ENCODE measurements around the gene MYO1A. TPM values are rescaled to one million over a fixed set of nuclear protein-coding genes. Genes with fewer than 3 reads are reported as not detected.

Gene MYO1A
- total and polyA plus RNA-seq, 7 experiments from 2014 or later, result 0.56 to 2.3 (median 1.8) TPM

DNA sequence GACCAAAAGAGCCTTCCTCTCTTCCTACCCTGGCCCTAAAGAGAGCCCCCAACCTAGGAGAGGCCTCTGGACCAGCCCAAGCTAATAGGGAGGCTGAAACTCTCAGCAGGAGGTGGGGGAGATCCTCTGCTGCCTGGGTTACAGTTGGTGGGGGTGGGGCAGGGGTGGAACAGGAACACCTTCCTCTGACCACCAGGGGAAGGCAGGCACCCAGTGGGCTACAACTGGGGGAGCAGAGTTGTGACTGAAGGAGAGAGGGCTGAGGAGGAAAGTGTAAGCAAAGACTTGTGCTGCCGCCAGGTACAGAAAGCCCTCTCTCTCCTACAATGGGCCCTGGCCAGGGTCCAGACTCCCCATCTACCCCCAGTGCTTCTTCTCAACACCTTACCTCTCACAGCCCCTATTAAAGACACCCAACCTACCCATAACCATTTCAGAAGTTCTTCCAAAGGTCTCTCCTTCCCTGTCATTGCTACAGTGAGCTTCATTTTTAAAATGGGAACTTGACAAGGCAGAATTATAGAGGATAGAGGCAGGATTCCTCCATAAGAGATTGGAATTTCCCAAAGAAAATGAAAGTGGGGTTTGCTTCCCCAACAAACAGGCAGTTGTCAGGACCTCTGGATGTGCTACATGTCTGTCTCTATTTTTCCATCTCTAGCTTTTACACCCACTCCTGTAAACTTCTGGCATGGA is 1.4 kb downstream of the MYO1A start:
- intact Hi-C loops (cut with micrococcal nuclease), result no loop called here

GRCh38 chr12:57047981-57048380 is 1.9 kb downstream of the MYO1A start:
- Mint-ChIP-seq H3K36me3 (peaks cover 0 to 3% (median 0%) of the 10 kb centered on the region in 5 donors), H3K4me3 (peak overlapping the region in 7 of 10 donors; percentile 45 to 79 (median 59)), H3K4me1 (peaks cover 25 to 39% (median 34%) of the 10 kb centered on the region in 7 donors), H3K9me3 (peaks cover 0 to 2% (median 0%) of the 10 kb centered on the region in 11 donors), H3K27ac (peak overlapping the region in 7 of 9 donors; percentile 75 to 93 (median 79)), H3K27me3 (peaks cover 0 to 6% (median 0%) of the 10 kb centered on the region in 5 donors)
- H3K36me3 ChIP-seq (ENCODE audit: control insufficient read depth in 2 of 3, insufficient read depth in 3 of 3, low read length in 3 of 3), result no peaks in the 10 kb centered on the region
- no peak for ATAC-seq
- peaks cover 19 to 20% of the 10 kb centered on the region in 2 donors for H3K4me1 ChIP-seq (ENCODE audit: control insufficient read depth in 2 of 2, insufficient read depth in 2 of 2, low read length in 2 of 2)
- DNase-seq, result no peak
- H3K27me3 ChIP-seq (ENCODE audit: control insufficient read depth in 2 of 2, insufficient read depth in 2 of 2, low read length in 2 of 2), result no peaks in the 10 kb centered on the region
- H3K9me3 ChIP-seq (ENCODE audit: control insufficient read depth in 2 of 3, low read length in 3 of 3), result no peaks in the 10 kb centered on the region
- intact Hi-C loops (cut with micrococcal nuclease), result loop anchor here (2.0 kb wide), 3 partner anchors 13 to 17 kb away; no protein-coding TSS in a partner anchor
- CTCF ChIA-PET, result interaction anchor here (0.8 to 2.6 kb wide), 5 partner anchors 14 to 42 kb away, joined by 3 to 19 read pairs (median 6); partner anchors contain the start of gene ZBTB39
- POLR2A ChIA-PET, result interaction anchor here (0.7 to 2.4 kb wide), 8 partner anchors 9 to 64 kb away, joined by 3 to 10 read pairs (median 6); partner anchors contain the start of gene STAT6
- no peak overlapping the region for H3K4me3 ChIP-seq (ENCODE audit: low read length)
- H3K27ac ChIP-seq (ENCODE audit: low read depth, low read length), result no peak overlapping the region

More for the DNA sequence above, 1.4 kb downstream of the MYO1A start:
- ChIA-PET POLR2A (interaction anchor here (0.6 to 2.4 kb wide), 8 partner anchors 8 to 294 kb away, joined by 3 to 10 read pairs (median 6); partner anchors contain the start of gene STAT6), CTCF (interaction anchor here (0.8 to 2.6 kb wide), 4 partner anchors 13 to 40 kb away, joined by 3 to 19 read pairs (median 8); no protein-coding TSS in a partner anchor)
- peaks cover 0 to 6% (median 0%) of the 10 kb centered on the region in 5 donors for H3K27me3 Mint-ChIP-seq
- peaks cover 0 to 9% (median 0%) of the 10 kb centered on the region in 5 donors for H3K36me3 Mint-ChIP-seq
- DNase-seq (no peak), ATAC-seq (no peak)
- Histone ChIP-seq H3K27ac (ENCODE audit: low read depth, low read length) (no peak overlapping the region), H3K36me3 (ENCODE audit: control insufficient read depth in 2 of 3, insufficient read depth in 3 of 3, low read length in 3 of 3) (no peaks in the 10 kb centered on the region), H3K9me3 (ENCODE audit: control insufficient read depth in 2 of 3, low read length in 3 of 3) (no peaks in the 10 kb centered on the region), H3K27me3 (ENCODE audit: control insufficient read depth in 2 of 2, insufficient read depth in 2 of 2, low read length in 2 of 2) (no peaks in the 10 kb centered on the region), H3K4me1 (ENCODE audit: control insufficient read depth in 2 of 2, insufficient read depth in 2 of 2, low read length in 2 of 2) (peaks cover 19 to 20% of the 10 kb centered on the region in 2 donors), H3K4me3 (ENCODE audit: low read length) (no peak overlapping the region)
- H3K4me1 Mint-ChIP-seq, result peaks cover 25 to 39% (median 34%) of the 10 kb centered on the region in 7 donors
- H3K27ac Mint-ChIP-seq, result peak overlapping the region in 1 of 9 donors; percentile 75
- H3K9me3 Mint-ChIP-seq, result peaks cover 0 to 2% (median 0%) of the 10 kb centered on the region in 11 donors
- peak overlapping the region in 2 of 10 donors; percentile 0 to 15 for H3K4me3 Mint-ChIP-seq

DNA sequence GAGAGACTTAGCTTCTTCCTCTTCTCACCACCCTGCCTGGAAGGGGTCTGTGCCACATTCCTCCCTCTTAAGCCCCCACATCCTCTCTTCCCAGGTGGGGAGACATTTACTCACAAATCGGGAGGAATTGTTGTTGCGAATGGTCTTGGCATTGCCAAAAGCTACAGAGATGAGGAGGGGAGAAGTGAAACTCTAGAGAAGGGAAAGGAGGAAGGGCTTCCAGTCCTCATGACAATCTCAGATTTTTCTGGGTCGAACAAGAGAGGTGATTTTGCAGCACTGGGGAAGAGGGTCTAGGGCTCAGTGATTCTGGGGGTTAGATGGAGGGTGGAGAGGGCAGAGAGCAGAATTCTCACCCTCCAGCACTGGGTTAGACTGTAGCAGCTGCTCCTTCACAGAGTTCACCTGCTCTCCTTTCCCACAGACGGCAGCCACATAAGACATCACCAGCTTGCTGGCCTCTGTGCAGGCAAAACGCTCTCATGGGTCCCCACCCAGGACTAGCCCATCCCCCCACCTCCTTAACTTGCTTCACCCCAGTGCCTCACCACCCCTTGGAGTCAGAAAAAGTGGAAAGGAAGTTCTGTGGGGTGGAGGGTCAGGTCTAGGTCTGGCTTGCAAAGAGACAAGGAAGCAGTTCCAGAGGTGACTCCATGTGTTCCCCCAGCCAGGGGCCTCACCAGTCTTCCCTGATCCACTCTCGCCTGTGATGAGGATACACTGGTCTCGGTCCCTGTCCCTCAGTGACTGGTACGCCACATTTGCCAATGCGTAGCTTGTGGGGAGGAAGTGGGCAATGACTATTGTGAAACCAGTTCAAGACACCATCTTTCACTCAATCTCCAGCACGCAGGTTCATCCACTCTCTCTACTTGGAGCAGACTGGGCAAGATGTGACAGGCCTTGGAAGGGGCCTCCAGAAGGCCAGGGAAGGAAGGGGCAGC is 2.7 kb downstream of the MYO1A start:
- ChIA-PET POLR2A (interaction anchor here (0.7 to 2.4 kb wide), 9 partner anchors 9 to 65 kb away, joined by 3 to 10 read pairs (median 4); partner anchors contain the start of gene STAT6), CTCF (interaction anchor here (0.8 to 2.6 kb wide), 7 partner anchors 14 to 41 kb away, joined by 3 to 19 read pairs (median 6); partner anchors contain the start of gene ZBTB39)
- Histone ChIP-seq H3K27ac (ENCODE audit: low read depth, low read length) (no peak overlapping the region), H3K9me3 (ENCODE audit: control insufficient read depth in 2 of 3, low read length in 3 of 3) (no peaks in the 10 kb centered on the region), H3K4me1 (ENCODE audit: control insufficient read depth in 2 of 2, insufficient read depth in 2 of 2, low read length in 2 of 2) (peaks cover 19 to 20% of the 10 kb centered on the region in 2 donors), H3K4me3 (ENCODE audit: low read length) (peak overlapping the region; percentile 11), H3K36me3 (ENCODE audit: control insufficient read depth in 2 of 3, insufficient read depth in 3 of 3, low read length in 3 of 3) (no peaks in the 10 kb centered on the region), H3K27me3 (ENCODE audit: control insufficient read depth in 2 of 2, insufficient read depth in 2 of 2, low read length in 2 of 2) (no peaks in the 10 kb centered on the region)
- no peaks in the 10 kb centered on the region for H3K36me3 Mint-ChIP-seq
- intact Hi-C loops (cut with micrococcal nuclease), result loop anchor here (2.0 kb wide), 3 partner anchors 14 to 16 kb away; no protein-coding TSS in a partner anchor
- DNase-seq (peak in 5 of 9 donors; percentile 21 to 54 (median 37)), ATAC-seq (peak; percentile 75)
- peak overlapping the region; percentile 45 to 79 (median 59) for H3K4me3 Mint-ChIP-seq
- H3K27ac Mint-ChIP-seq, result peak overlapping the region; percentile 71 to 93 (median 79)
- peaks cover 0 to 6% (median 0%) of the 10 kb centered on the region in 5 donors for H3K27me3 Mint-ChIP-seq
- H3K4me1 Mint-ChIP-seq, result peaks cover 25 to 39% (median 34%) of the 10 kb centered on the region in 7 donors
- peaks cover 0 to 2% (median 0%) of the 10 kb centered on the region in 11 donors for H3K9me3 Mint-ChIP-seq

- POLR2A ChIA-PET, result interaction anchor here (0.8 to 2.4 kb wide), 6 partner anchors 9 to 29 kb away, joined by 3 to 10 read pairs (median 3); no protein-coding TSS in a partner anchor
- Mint-ChIP-seq H3K27me3 (peaks cover 0 to 6% (median 0%) of the 10 kb centered on the region in 5 donors), H3K4me3 (peak overlapping the region in 8 of 10 donors; percentile 45 to 79 (median 64)), H3K9me3 (peaks cover 0 to 2% (median 0%) of the 10 kb centered on the region in 11 donors), H3K4me1 (peaks cover 25 to 39% (median 34%) of the 10 kb centered on the region in 7 donors), H3K27ac (peak overlapping the region in 4 of 9 donors; percentile 9 to 93 (median 58)), H3K36me3 (no peaks in the 10 kb centered on the region)
- Histone ChIP-seq H3K36me3 (ENCODE audit: control insufficient read depth in 2 of 3, insufficient read depth in 3 of 3, low read length in 3 of 3) (no peaks in the 10 kb centered on the region), H3K4me1 (ENCODE audit: control insufficient read depth in 2 of 2, insufficient read depth in 2 of 2, low read length in 2 of 2) (peaks cover 19 to 20% of the 10 kb centered on the region in 2 donors), H3K4me3 (ENCODE audit: low read length) (no peak overlapping the region), H3K27me3 (ENCODE audit: control insufficient read depth in 2 of 2, insufficient read depth in 2 of 2, low read length in 2 of 2) (no peaks in the 10 kb centered on the region), H3K27ac (ENCODE audit: low read depth, low read length) (no peak overlapping the region), H3K9me3 (ENCODE audit: control insufficient read depth in 2 of 3, low read length in 3 of 3) (no peaks in the 10 kb centered on the region)
- CTCF ChIA-PET, result interaction anchor here (1.1 to 2.0 kb wide), 2 partner anchors 17 to 38 kb away, joined by 4 to 8 read pairs; no protein-coding TSS in a partner anchor
- DNase-seq (no peak), ATAC-seq (no peak)
- intact Hi-C loops (cut with micrococcal nuclease), result loop anchor here (2.0 kb wide), 3 partner anchors 15 to 17 kb away; no protein-coding TSS in a partner anchor
Observed at GRCh38 chr12:57046086-57046791, 3.7 kb downstream of the MYO1A start.

- peaks cover 19 to 20% of the 10 kb centered on the region in 2 donors for H3K4me1 ChIP-seq (ENCODE audit: control insufficient read depth in 2 of 2, insufficient read depth in 2 of 2, low read length in 2 of 2)
- no peak overlapping the region for H3K4me3 ChIP-seq (ENCODE audit: low read length)
- Mint-ChIP-seq H3K27ac (no peak overlapping the region), H3K4me1 (peaks cover 25 to 44% (median 34%) of the 10 kb centered on the region in 7 donors), H3K4me3 (no peak overlapping the region), H3K27me3 (peaks cover 0 to 6% (median 0%) of the 10 kb centered on the region in 5 donors), H3K36me3 (no peaks in the 10 kb centered on the region), H3K9me3 (peaks cover 0 to 2% (median 0%) of the 10 kb centered on the region in 11 donors)
- no peaks in the 10 kb centered on the region for H3K9me3 ChIP-seq (ENCODE audit: control insufficient read depth in 2 of 3, low read length in 3 of 3)
- no peaks in the 10 kb centered on the region for H3K27me3 ChIP-seq (ENCODE audit: control insufficient read depth in 2 of 2, insufficient read depth in 2 of 2, low read length in 2 of 2)
- ChIA-PET CTCF (no interaction called here), POLR2A (interaction anchor here (0.9 kb wide), 1 partner anchor 12 kb away, joined by 4 read pairs; no protein-coding TSS in a partner anchor)
- no peaks in the 10 kb centered on the region for H3K36me3 ChIP-seq (ENCODE audit: control insufficient read depth in 2 of 3, insufficient read depth in 3 of 3, low read length in 3 of 3)
- DNase-seq (no peak), ATAC-seq (no peak)
- intact Hi-C loops (cut with micrococcal nuclease), result no loop called here
- no peak overlapping the region for H3K27ac ChIP-seq (ENCODE audit: low read depth, low read length)
Observed at GRCh38 chr12:57044889-57045288, 5.0 kb downstream of the MYO1A start.
